ENCODE data around the gene PRKACB.
"Not testable (repeated sequence)": the region's sequence is repeated elsewhere in the genome, so short reads cannot be mapped to it uniquely, and the experiment has no call there.

PRKACB gene

DNA sequence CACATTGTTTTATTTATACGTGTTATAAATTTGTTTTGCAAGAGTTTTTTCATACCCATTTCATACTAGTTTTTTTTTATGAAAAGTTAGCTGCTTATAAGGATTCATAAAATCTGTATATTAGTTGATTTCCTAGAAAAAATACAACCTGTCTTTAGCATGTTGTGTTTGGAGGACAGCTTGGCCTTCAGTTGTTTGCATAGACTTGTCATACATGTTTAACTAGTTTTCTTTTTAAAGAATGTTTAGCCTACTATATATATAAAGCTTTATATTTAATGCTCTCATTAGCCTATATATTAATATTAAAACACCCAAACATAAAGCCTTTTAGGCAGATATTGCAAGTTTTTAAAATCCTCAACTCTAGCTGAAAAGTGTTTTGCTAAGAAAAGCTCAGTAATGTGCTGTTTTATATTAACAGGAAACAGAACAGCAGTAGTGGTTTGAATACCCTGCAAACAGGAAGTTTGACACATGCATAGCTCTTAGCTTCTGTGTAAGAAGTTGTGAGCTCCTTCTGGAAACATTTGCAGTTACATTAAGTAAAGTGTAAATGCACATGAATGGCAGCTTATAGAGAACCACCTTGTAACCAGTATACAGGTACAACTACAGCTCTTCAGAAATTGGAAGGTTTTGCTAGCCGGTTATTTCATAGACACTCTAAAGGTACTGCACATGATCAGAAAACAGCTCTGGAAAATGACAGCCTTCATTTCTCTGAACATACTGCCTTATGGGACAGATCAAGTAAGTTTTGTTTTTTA lies at the start of gene PRKACB:
PRKACB (plus strand) TSS at position 476 of the 770 bp plus-strand sequence; CDS start at position 567, 91 bp downstream.
- no peak within 1 kb of the TSS for H2AFZ ChIP-seq (ENCODE audit: low read depth, low read length)
- no peaks in the 10 kb centered on the region for H3K4me1 ChIP-seq (ENCODE audit: insufficient read depth, low read length)
- no peaks in the 10 kb centered on the region for H3K36me3 ChIP-seq (ENCODE audit: insufficient read depth, low read length)
- H3K4me3 ChIP-seq (ENCODE audit: low read length) = no peak within 1 kb of the TSS
- H3K27me3 ChIP-seq (ENCODE audit: insufficient read depth, low read length) = no peaks in the 10 kb centered on the region
- no peaks in the 10 kb centered on the region for H3K9me3 ChIP-seq (ENCODE audit: low read length)

DNA sequence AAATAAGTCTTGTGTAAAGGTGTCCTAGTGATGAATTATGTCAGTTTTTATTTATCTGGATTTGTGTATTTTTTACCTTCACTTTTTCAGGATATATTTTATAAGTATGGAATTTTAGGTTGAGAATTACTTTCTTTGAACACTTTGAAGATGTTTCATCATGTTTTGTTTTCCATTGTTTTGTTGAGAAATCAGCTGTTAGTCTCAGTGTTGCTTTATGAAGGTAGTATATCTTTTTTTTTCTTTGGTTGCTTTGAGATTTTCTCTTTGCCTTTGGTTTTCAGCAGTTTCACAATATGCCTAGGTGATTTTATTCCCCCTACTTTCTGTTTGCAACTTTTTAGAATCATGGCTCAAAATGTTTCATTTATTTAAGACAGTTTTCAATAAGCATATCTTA lies 48.8 kb upstream of the PRKACB start:
- Histone ChIP-seq H3K4me3 (ENCODE audit: low read length) (no peak overlapping the region), H2AFZ (ENCODE audit: low read depth, low read length) (no peak overlapping the region), H3K27me3 (ENCODE audit: insufficient read depth, low read length) (no peaks in the 10 kb centered on the region), H3K36me3 (ENCODE audit: insufficient read depth, low read length) (no peaks in the 10 kb centered on the region), H3K9me3 (ENCODE audit: low read length) (no peaks in the 10 kb centered on the region), H3K4me1 (ENCODE audit: insufficient read depth, low read length) (no peaks in the 10 kb centered on the region)

GRCh38 chr1:84096176-84096575 lies 47.9 kb upstream of the PRKACB start:
- Histone ChIP-seq H3K9me3 (ENCODE audit: low read length) (no peaks in the 10 kb centered on the region), H3K4me3 (ENCODE audit: low read length) (no peak overlapping the region), H3K36me3 (ENCODE audit: insufficient read depth, low read length) (no peaks in the 10 kb centered on the region), H2AFZ (ENCODE audit: low read depth, low read length) (no peak overlapping the region), H3K27me3 (ENCODE audit: insufficient read depth, low read length) (no peaks in the 10 kb centered on the region), H3K4me1 (ENCODE audit: insufficient read depth, low read length) (no peaks in the 10 kb centered on the region)

DNA sequence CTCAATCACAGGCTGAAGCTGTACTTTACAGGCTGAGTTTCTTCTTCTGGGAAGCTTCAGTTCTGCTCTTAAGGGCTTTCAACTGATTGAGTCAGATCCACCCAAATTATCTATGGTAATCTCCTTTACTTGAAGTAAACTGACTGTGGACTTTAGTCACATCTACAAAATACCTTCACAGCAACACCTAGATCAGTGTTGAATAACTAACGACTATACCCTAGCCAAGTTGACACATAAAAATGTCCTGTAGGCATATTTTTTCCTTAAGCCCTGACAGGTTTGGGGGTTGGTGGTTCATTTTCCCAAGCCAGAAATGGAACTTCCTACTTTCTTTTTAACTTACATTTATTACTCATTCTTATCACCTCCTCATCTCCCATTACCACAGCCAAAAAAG lies 42.9 kb upstream of the PRKACB start:
- peaks cover 5% of the 10 kb centered on the region for H3K4me1 ChIP-seq (ENCODE audit: insufficient read depth, low read length)
- H3K9me3 ChIP-seq (ENCODE audit: low read length) = no peaks in the 10 kb centered on the region
- no peaks in the 10 kb centered on the region for H3K36me3 ChIP-seq (ENCODE audit: insufficient read depth, low read length)
- H3K4me3 ChIP-seq (ENCODE audit: low read length) = no peak overlapping the region
- H3K27me3 ChIP-seq (ENCODE audit: insufficient read depth, low read length) = no peaks in the 10 kb centered on the region
- H2AFZ ChIP-seq (ENCODE audit: low read depth, low read length) = no peak overlapping the region

GRCh38 chr1:84103197-84103992 lies 40.7 kb upstream of the PRKACB start:
- no peaks in the 10 kb centered on the region for H3K27me3 ChIP-seq (ENCODE audit: insufficient read depth, low read length)
- no peak overlapping the region for H3K4me3 ChIP-seq (ENCODE audit: low read length)
- H3K36me3 ChIP-seq (ENCODE audit: insufficient read depth, low read length) = no peaks in the 10 kb centered on the region
- no peaks in the 10 kb centered on the region for H3K9me3 ChIP-seq (ENCODE audit: low read length)
- H2AFZ ChIP-seq (ENCODE audit: low read depth, low read length) = no peak overlapping the region
- H3K4me1 ChIP-seq (ENCODE audit: insufficient read depth, low read length) = peaks cover 5% of the 10 kb centered on the region

- H3K27me3 ChIP-seq (ENCODE audit: insufficient read depth, low read length); H2AFZ ChIP-seq (ENCODE audit: low read depth, low read length); H3K4me3 ChIP-seq (ENCODE audit: low read length); H3K4me1 ChIP-seq (ENCODE audit: insufficient read depth, low read length); H3K9me3 ChIP-seq (ENCODE audit: low read length); H3K36me3 ChIP-seq (ENCODE audit: insufficient read depth, low read length): not testable (repeated sequence)
These were observed 36.5 kb upstream of the PRKACB start for GRCh38 chr1:84107538-84107937.

GRCh38 chr1:84107955-84108354 lies 36.1 kb upstream of the PRKACB start:
- Histone ChIP-seq H3K4me1 (ENCODE audit: insufficient read depth, low read length) (peaks cover 5% of the 10 kb centered on the region), H3K27me3 (ENCODE audit: insufficient read depth, low read length) (no peaks in the 10 kb centered on the region), H3K36me3 (ENCODE audit: insufficient read depth, low read length) (no peaks in the 10 kb centered on the region), H3K4me3 (ENCODE audit: low read length) (no peak overlapping the region), H3K9me3 (ENCODE audit: low read length) (no peaks in the 10 kb centered on the region), H2AFZ (ENCODE audit: low read depth, low read length) (no peak overlapping the region)

GRCh38 chr1:84108900-84109578 lies 35.0 kb upstream of the PRKACB start:
- H3K27me3 ChIP-seq (ENCODE audit: insufficient read depth, low read length) = no peaks in the 10 kb centered on the region
- H3K4me1 ChIP-seq (ENCODE audit: insufficient read depth, low read length) = no peaks in the 10 kb centered on the region
- no peaks in the 10 kb centered on the region for H3K9me3 ChIP-seq (ENCODE audit: low read length)

GRCh38 chr1:84110629-84111028 lies 33.4 kb upstream of the PRKACB start:
- Histone ChIP-seq H3K36me3 (ENCODE audit: insufficient read depth, low read length) (no peaks in the 10 kb centered on the region), H3K4me1 (ENCODE audit: insufficient read depth, low read length) (no peaks in the 10 kb centered on the region), H3K4me3 (ENCODE audit: low read length) (no peak overlapping the region), H2AFZ (ENCODE audit: low read depth, low read length) (no peak overlapping the region), H3K9me3 (ENCODE audit: low read length) (no peaks in the 10 kb centered on the region), H3K27me3 (ENCODE audit: insufficient read depth, low read length) (no peaks in the 10 kb centered on the region)

More at GRCh38 chr1:84108900-84109578, 35.0 kb upstream of the PRKACB start:
- Histone ChIP-seq H3K4me3 (ENCODE audit: low read length) (no peak overlapping the region), H2AFZ (ENCODE audit: low read depth, low read length) (no peak overlapping the region), H3K36me3 (ENCODE audit: insufficient read depth, low read length) (no peaks in the 10 kb centered on the region)

- Histone ChIP-seq H3K9me3 (ENCODE audit: low read length) (no peaks in the 10 kb centered on the region), H3K4me1 (ENCODE audit: insufficient read depth, low read length) (no peaks in the 10 kb centered on the region), H3K27me3 (ENCODE audit: insufficient read depth, low read length) (no peaks in the 10 kb centered on the region), H3K36me3 (ENCODE audit: insufficient read depth, low read length) (peaks cover 3% of the 10 kb centered on the region), H2AFZ (ENCODE audit: low read depth, low read length) (no peak overlapping the region), H3K4me3 (ENCODE audit: low read length) (no peak overlapping the region)
These were observed 27.5 kb upstream of the PRKACB start for GRCh38 chr1:84116558-84116957.

DNA sequence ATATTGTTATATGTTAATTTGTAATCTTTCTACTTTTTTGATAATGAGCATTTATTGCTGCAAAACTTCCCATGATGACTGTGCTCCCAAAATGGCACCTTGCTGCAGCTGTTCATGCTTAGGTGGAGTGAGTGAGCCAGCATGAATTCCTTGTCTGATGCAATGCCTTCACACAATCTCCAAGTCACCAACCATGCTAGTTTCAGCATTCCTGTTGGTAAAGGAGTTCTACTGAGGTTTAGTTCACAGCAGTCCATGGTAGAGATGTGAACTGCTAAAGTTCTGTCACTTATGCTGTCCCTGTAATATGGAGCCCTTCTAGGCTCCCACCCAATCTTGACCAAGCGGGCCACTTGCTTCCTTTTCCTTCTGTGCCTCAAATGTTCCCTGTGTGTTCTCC lies 26.2 kb upstream of the PRKACB start:
- Histone ChIP-seq H3K27me3 (ENCODE audit: insufficient read depth, low read length) (no peaks in the 10 kb centered on the region), H3K4me3 (ENCODE audit: low read length) (no peak overlapping the region)

DNA sequence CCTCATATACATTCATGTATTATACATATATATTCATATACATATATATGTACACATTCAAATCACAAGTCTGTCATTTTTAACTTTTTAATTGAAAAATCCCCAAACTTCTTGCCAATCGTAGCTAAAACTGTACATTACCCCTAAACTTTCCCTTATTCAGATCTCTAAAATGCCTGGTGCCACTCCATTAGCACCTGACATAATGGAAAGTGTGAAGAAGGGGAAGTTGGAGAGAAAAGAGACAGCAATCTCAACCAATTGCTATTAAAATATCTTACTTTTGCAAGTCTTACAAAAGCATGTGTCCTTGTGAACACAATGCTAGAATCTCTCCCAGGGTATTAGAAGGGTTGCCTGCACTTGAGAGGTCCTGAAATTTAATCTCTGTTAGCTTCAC lies 22.7 kb upstream of the PRKACB start:
- no peaks in the 10 kb centered on the region for H3K9me3 ChIP-seq (ENCODE audit: low read length)
- no peaks in the 10 kb centered on the region for H3K27me3 ChIP-seq (ENCODE audit: insufficient read depth, low read length)
- H3K4me3 ChIP-seq (ENCODE audit: low read length) = no peak overlapping the region
- no peaks in the 10 kb centered on the region for H3K4me1 ChIP-seq (ENCODE audit: insufficient read depth, low read length)
- peaks cover 3% of the 10 kb centered on the region for H3K36me3 ChIP-seq (ENCODE audit: insufficient read depth, low read length)
- no peak overlapping the region for H2AFZ ChIP-seq (ENCODE audit: low read depth, low read length)

More for the DNA sequence above, 26.2 kb upstream of the PRKACB start:
- H3K9me3 ChIP-seq (ENCODE audit: low read length) = no peaks in the 10 kb centered on the region
- H3K4me1 ChIP-seq (ENCODE audit: insufficient read depth, low read length) = no peaks in the 10 kb centered on the region
- H2AFZ ChIP-seq (ENCODE audit: low read depth, low read length) = no peak overlapping the region
- peaks cover 3% of the 10 kb centered on the region for H3K36me3 ChIP-seq (ENCODE audit: insufficient read depth, low read length)

- Histone ChIP-seq H3K4me1 (ENCODE audit: insufficient read depth, low read length) (no peaks in the 10 kb centered on the region), H3K4me3 (ENCODE audit: low read length) (no peak overlapping the region), H2AFZ (ENCODE audit: low read depth, low read length) (no peak overlapping the region), H3K36me3 (ENCODE audit: insufficient read depth, low read length) (peaks cover 2% of the 10 kb centered on the region), H3K27me3 (ENCODE audit: insufficient read depth, low read length) (no peaks in the 10 kb centered on the region), H3K9me3 (ENCODE audit: low read length) (no peaks in the 10 kb centered on the region)
These were observed 21.2 kb upstream of the PRKACB start for GRCh38 chr1:84122780-84123382.

Data from neuron (in vitro differentiated cells).